Stimulated activated CD4-positive, alpha-beta T cell treated with anti-CD3 and anti-CD28 coated beads, Interleukin-1b, Interleukin-23, amount 100 ng/mL, for 48 hours (primary cell): ENCODE results near the gene SLC8A1.

ENCODE experiments used
- DNase-seq: peaks from one replicate; pipeline ENCODE4 v3.0.0-alpha.2; 2020

SLC8A1 gene

GRCh38 chr2:40451918-40452605, at the start of gene SLC8A1:
Gene SLC8A1, minus strand, starts transcription at chr2:40452090.
- peak; percentile 2 for DNase-seq

GRCh38 chr2:40499437-40499836, 47.5 kb upstream of the SLC8A1 start:
- DNase-seq = no peak

GRCh38 chr2:40497251-40497859, 45.5 kb upstream of the SLC8A1 start:
- DNase-seq = no peak

- no peak for DNase-seq
These were observed 37.7 kb upstream of the SLC8A1 start for GRCh38 chr2:40489678-40489960.

- DNase-seq = no peak
These were observed 37.2 kb upstream of the SLC8A1 start for GRCh38 chr2:40488927-40489677.

GRCh38 chr2:40488101-40488601, 36.3 kb upstream of the SLC8A1 start:
- no peak for DNase-seq

- DNase-seq = no peak
These were observed 35.7 kb upstream of the SLC8A1 start for GRCh38 chr2:40487602-40488001.

GRCh38 chr2:40485854-40486253, 34.0 kb upstream of the SLC8A1 start:
- DNase-seq = no peak

GRCh38 chr2:40485318-40485717, 33.4 kb upstream of the SLC8A1 start:
- DNase-seq = no peak

GRCh38 chr2:40483549-40484243, 31.8 kb upstream of the SLC8A1 start:
- no peak for DNase-seq

- DNase-seq = no peak
These were observed 28.7 kb upstream of the SLC8A1 start for GRCh38 chr2:40480596-40480995.

GRCh38 chr2:40480073-40480472, 28.2 kb upstream of the SLC8A1 start:
- DNase-seq = no peak

- no peak for DNase-seq
These were observed 25.5 kb upstream of the SLC8A1 start for GRCh38 chr2:40477361-40477760.

GRCh38 chr2:40476436-40476835, 24.5 kb upstream of the SLC8A1 start:
- no peak for DNase-seq

- DNase-seq = no peak
These were observed 22.4 kb upstream of the SLC8A1 start for GRCh38 chr2:40474306-40474705.

GRCh38 chr2:40471866-40472265, 20.0 kb upstream of the SLC8A1 start:
- no peak for DNase-seq

GRCh38 chr2:40470822-40471813, 19.2 kb upstream of the SLC8A1 start:
- no peak for DNase-seq

- no peak for DNase-seq
These were observed 15.2 kb upstream of the SLC8A1 start for GRCh38 chr2:40466935-40467572.

GRCh38 chr2:40466332-40466906, 14.5 kb upstream of the SLC8A1 start:
- DNase-seq = no peak

- no peak for DNase-seq
These were observed 11.2 kb upstream of the SLC8A1 start for GRCh38 chr2:40463112-40463511.

- DNase-seq = no peak
These were observed 6.4 kb upstream of the SLC8A1 start for GRCh38 chr2:40458271-40458794.
